Measurements from ENCODE around the gene IER5L.

The IER5L gene

GRCh38 chr9:129140397-129141065 lies 37.5 kb downstream of the IER5L start:
- Histone ChIP-seq H3K4me1 (ENCODE audit: insufficient read depth, low read length) (peaks cover 42% of the 10 kb centered on the region), H3K79me2 (ENCODE audit: insufficient read depth, low read length) (peaks cover 9% of the 10 kb centered on the region), H3K9ac (ENCODE audit: low read depth, low read length) (peak overlapping the region; percentile 78), H2AFZ (ENCODE audit: low read depth, low read length) (peak overlapping the region; percentile 67), H3K27me3 (ENCODE audit: insufficient read depth, low read length, poor library complexity) (no peaks in the 10 kb centered on the region), H3K36me3 (ENCODE audit: insufficient read depth, low read length) (peaks cover 54% of the 10 kb centered on the region), H3K9me3 (ENCODE audit: insufficient read depth, low read length, severe bottlenecking) (no peaks in the 10 kb centered on the region), H3K4me2 (ENCODE audit: insufficient read depth, low read length) (peak overlapping the region; percentile 78), H3K4me3 (ENCODE audit: low read depth in 1 of 2, low read length in 2 of 2) (peak overlapping the region; percentile 1 to 51; a peak in 3 of 4 replicates), H3K27ac (ENCODE audit: low read length) (peak overlapping the region; percentile 98), H4K20me1 (ENCODE audit: insufficient read depth, low read length) (no peaks in the 10 kb centered on the region)
- DNase-seq (peak; percentile 56), ATAC-seq (ENCODE audit: insufficient read depth, low read depth) (peak; percentile 38)
- TF ChIP-seq CTCF (IDR thresholded peaks at IDR 0.05; ENCODE audit: borderline replicate concordance, extremely low read depth, low read length, poor library complexity, severe bottlenecking) (no peak), EZH2 (IDR thresholded peaks at IDR 0.05; ENCODE audit: borderline replicate concordance, low read depth, low read length, severe bottlenecking) (no peak)

GRCh38 chr9:129139993-129140396 lies 38.1 kb downstream of the IER5L start:
- DNase-seq (peak; percentile 90), ATAC-seq (ENCODE audit: insufficient read depth, low read depth) (peak; percentile 82)
- Histone ChIP-seq H2AFZ (ENCODE audit: low read depth, low read length) (peak overlapping the region; percentile 67), H3K27ac (ENCODE audit: low read length) (peak overlapping the region; percentile 98), H3K9ac (ENCODE audit: low read depth, low read length) (peak overlapping the region; percentile 78), H3K79me2 (ENCODE audit: insufficient read depth, low read length) (peaks cover 9% of the 10 kb centered on the region), H3K36me3 (ENCODE audit: insufficient read depth, low read length) (peaks cover 54% of the 10 kb centered on the region), H4K20me1 (ENCODE audit: insufficient read depth, low read length) (no peaks in the 10 kb centered on the region), H3K27me3 (ENCODE audit: insufficient read depth, low read length, poor library complexity) (no peaks in the 10 kb centered on the region), H3K4me1 (ENCODE audit: insufficient read depth, low read length) (peaks cover 42% of the 10 kb centered on the region), H3K9me3 (ENCODE audit: insufficient read depth, low read length, severe bottlenecking) (no peaks in the 10 kb centered on the region), H3K4me3 (ENCODE audit: low read depth in 1 of 2, low read length in 2 of 2) (peak overlapping the region; percentile 1 to 55; a peak in 3 of 4 replicates), H3K4me2 (ENCODE audit: insufficient read depth, low read length) (peak overlapping the region; percentile 78)
- no peak for TF ChIP-seq EZH2 (IDR thresholded peaks at IDR 0.05; ENCODE audit: borderline replicate concordance, low read depth, low read length, severe bottlenecking)
- no peak for TF ChIP-seq CTCF (IDR thresholded peaks at IDR 0.05; ENCODE audit: borderline replicate concordance, extremely low read depth, low read length, poor library complexity, severe bottlenecking)

GRCh38 chr9:129139233-129139992 lies 38.6 kb downstream of the IER5L start:
- Histone ChIP-seq H3K79me2 (ENCODE audit: insufficient read depth, low read length) (peaks cover 9% of the 10 kb centered on the region), H3K9me3 (ENCODE audit: insufficient read depth, low read length, severe bottlenecking) (no peaks in the 10 kb centered on the region), H3K27ac (ENCODE audit: low read length) (peak overlapping the region; percentile 98), H3K27me3 (ENCODE audit: insufficient read depth, low read length, poor library complexity) (no peaks in the 10 kb centered on the region), H3K9ac (ENCODE audit: low read depth, low read length) (peak overlapping the region; percentile 78), H3K36me3 (ENCODE audit: insufficient read depth, low read length) (peaks cover 60% of the 10 kb centered on the region), H3K4me3 (ENCODE audit: low read depth in 1 of 2, low read length in 2 of 2) (peak overlapping the region in 1 of 2 experiments; percentile 55; a peak in 2 of 4 replicates), H2AFZ (ENCODE audit: low read depth, low read length) (peak overlapping the region; percentile 67), H3K4me2 (ENCODE audit: insufficient read depth, low read length) (peak overlapping the region; percentile 78), H3K4me1 (ENCODE audit: insufficient read depth, low read length) (peaks cover 42% of the 10 kb centered on the region), H4K20me1 (ENCODE audit: insufficient read depth, low read length) (no peaks in the 10 kb centered on the region)
- peak; percentile 90 for TF ChIP-seq CTCF (IDR thresholded peaks at IDR 0.05; ENCODE audit: borderline replicate concordance, extremely low read depth, low read length, poor library complexity, severe bottlenecking)
- TF ChIP-seq EZH2 (IDR thresholded peaks at IDR 0.05; ENCODE audit: borderline replicate concordance, low read depth, low read length, severe bottlenecking): no peak
- DNase-seq (peak; percentile 82), ATAC-seq (ENCODE audit: insufficient read depth, low read depth) (peak; percentile 64)

Data from DND-41 (cell line).